Caco-2 (cell line): ENCODE data around the gene TMEM255B. TPM values are rescaled to one million over a fixed set of nuclear protein-coding genes. Genes with fewer than 3 reads are reported as not detected.
"Not testable (repeated sequence)": the region's sequence is repeated elsewhere in the genome, so short reads cannot be mapped to it uniquely, and the experiment has no call there.

Experiments used
- BruUV-seq: library from RNA; stranded (reverse); fragments of 400-500 nt; replicated peaks from 2 replicates; lab custom pipeline; 2021; lab: Mats Ljungman, UMichigan
- CTCF ChIA-PET: fragments of 300-600 bp; sonication (Branson Sonifier 250); formaldehyde crosslinking; loops from one replicate; lab custom pipeline; 2022; ENCODE audit warnings: antibody characterized with exemption; lab: Charles Lee
- POLR2A ChIA-PET: fragments of 300-600 bp; sonication (Branson Sonifier 250); formaldehyde crosslinking; loops from one replicate; lab custom pipeline; 2022; ENCODE audit warnings: antibody characterized with exemption; lab: Charles Lee
- DNase-seq, 2 experiments: peaks; one replicate each; pipeline versions ENCODE4 v3.0.0 to v3.0.0-alpha.2; 2020 to 2022
- H3K27me3 ChIP-seq: replicated peaks from 2 replicates; pipeline ENCODE4 v1.6.0; 2011; ENCODE audit warnings: low read length; ENCODE audit not compliant: control insufficient read depth, insufficient read depth
- H3K36me3 ChIP-seq: 2 replicates; pipeline ENCODE4 v1.5.1; 2011; ENCODE audit warnings: low read length; ENCODE audit not compliant: control insufficient read depth, insufficient read depth
- H3K4me1 ChIP-seq: fragments of 250-450 bp; sonication (Bioruptor Pico); 2 replicates; pipeline ENCODE4 v1.5.1; 2020; ENCODE audit warnings: mild to moderate bottlenecking
- H3K4me3 ChIP-seq: 2 replicates; pipeline ENCODE4 v1.5.1; 2011; ENCODE audit warnings: low read depth, mild to moderate bottlenecking, control low read depth, low read length
- H3K9me3 ChIP-seq: fragments of 250-450 bp; sonication (Bioruptor Pico); 2 replicates; pipeline ENCODE4 v1.5.1; 2020; ENCODE audit warnings: mild to moderate bottlenecking, moderate library complexity
- H3K27ac Mint-ChIP-seq: one replicate; pipeline ENCODE4 v1.8.0; 2022; ENCODE audit warnings: mixed read lengths; ENCODE audit not compliant: unreplicated experiment
- H3K27me3 Mint-ChIP-seq: one replicate; pipeline ENCODE4 v1.8.0; 2022; ENCODE audit warnings: mixed read lengths; ENCODE audit not compliant: insufficient read depth, unreplicated experiment
- H3K36me3 Mint-ChIP-seq: one replicate; pipeline ENCODE4 v1.8.0; 2022; ENCODE audit warnings: mild to moderate bottlenecking, mixed read lengths; ENCODE audit not compliant: insufficient read depth, unreplicated experiment
- H3K4me1 Mint-ChIP-seq: one replicate; pipeline ENCODE4 v1.8.0; 2022; ENCODE audit warnings: low read depth, mixed read lengths; ENCODE audit not compliant: unreplicated experiment
- H3K4me3 Mint-ChIP-seq: one replicate; pipeline ENCODE4 v1.8.0; 2022; ENCODE audit warnings: mild to moderate bottlenecking, moderate library complexity, mixed read lengths; ENCODE audit not compliant: unreplicated experiment
- H3K9me3 Mint-ChIP-seq: one replicate; pipeline ENCODE4 v1.8.0; 2022; ENCODE audit warnings: mixed read lengths; ENCODE audit not compliant: unreplicated experiment
- CTCF ChIP-seq, 2 experiments: fragments of 200-600 bp in 1 of 2; IDR thresholded peaks; 1 replicate in 1 of 2; 2 replicates in 1 of 2; pipeline versions ENCODE4 v1.5.1 to v1.8.0; 2011 to 2022; ENCODE audit warnings: antibody characterized with exemption in 1 of 2, control low read depth in 1 of 2, inconsistent platforms in 1 of 2, low read depth in 1 of 2, low read length in 1 of 2, mild to moderate bottlenecking in 1 of 2, moderate library complexity in 1 of 2; ENCODE audit not compliant: insufficient read depth in 1 of 2, severe bottlenecking in 1 of 2, unreplicated experiment in 1 of 2
- intact Hi-C: fragments of 100-400 bp; cut with micrococcal nuclease; formaldehyde crosslinking; loops from one replicate; pipeline ENCODE4 v1.10.0; 2022; ENCODE audit not compliant: unreplicated experiment
- total RNA-seq: library from RNA; stranded (reverse); gene quantifications from 2 replicates; pipeline ENCODE4 v1.2.3, GENCODE V29; 2022

Gene TMEM255B
- total RNA-seq, 1 experiment from 2014 or later = 0.82 TPM

DNA sequence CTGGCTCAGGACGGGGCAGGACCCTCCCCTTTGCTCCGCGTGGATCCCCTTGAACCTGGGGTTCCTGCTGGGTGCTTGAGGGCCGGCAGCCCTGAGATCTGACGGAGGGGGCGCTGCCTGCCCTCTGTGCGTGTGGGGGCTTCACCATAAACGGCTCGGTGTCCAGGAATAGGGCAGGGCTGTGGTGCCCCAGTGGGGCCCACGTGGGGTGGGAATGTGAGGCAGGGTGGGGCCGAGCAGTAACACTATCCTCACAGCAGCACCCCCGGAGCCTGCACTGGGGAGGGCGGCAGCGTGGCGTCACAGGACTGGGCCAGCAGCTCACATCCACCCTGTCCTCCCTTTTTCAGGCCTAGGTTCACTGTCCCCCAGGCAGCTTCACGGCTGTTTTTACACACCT lies 66.8 kb downstream of the TMEM255B start:
- no peak overlapping the region for H3K27ac Mint-ChIP-seq

DNA sequence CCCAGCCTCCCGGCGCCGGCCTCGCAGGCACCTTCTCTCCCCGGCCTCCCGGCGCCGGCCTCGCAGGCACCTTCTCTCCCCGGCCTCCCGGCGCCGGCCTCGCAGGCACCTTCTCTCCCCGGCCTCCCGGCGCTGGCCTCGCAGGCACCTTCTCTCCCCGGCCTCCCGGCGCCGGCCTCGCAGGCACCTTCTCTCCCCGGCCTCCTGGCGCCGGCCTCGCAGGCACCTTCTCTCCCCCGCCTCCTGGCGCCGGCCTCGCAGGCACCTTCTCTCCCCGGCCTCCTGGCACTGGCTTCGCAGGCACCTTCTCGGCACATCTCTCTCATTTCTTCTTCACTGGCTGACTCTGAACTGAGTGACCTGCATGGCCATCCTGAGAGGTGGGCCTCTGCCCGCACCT lies 67.4 kb downstream of the TMEM255B start:
- H3K9me3 ChIP-seq, H3K4me1 ChIP-seq, H3K27ac Mint-ChIP-seq, POLR2A ChIA-PET, intact Hi-C loops, H3K36me3 Mint-ChIP-seq, H3K27me3 Mint-ChIP-seq, H3K27me3 ChIP-seq, DNase-seq, H3K4me3 Mint-ChIP-seq, BruUV-seq, CTCF ChIA-PET, H3K9me3 Mint-ChIP-seq, H3K4me3 ChIP-seq, H3K36me3 ChIP-seq, H3K4me1 Mint-ChIP-seq: not testable (repeated sequence)

More for the DNA sequence above, 66.8 kb downstream of the TMEM255B start:
- H3K36me3 Mint-ChIP-seq = peaks cover 7% of the 10 kb centered on the region
- no TSS peak for BruUV-seq
- Histone ChIP-seq H3K36me3 (peaks cover 1% of the 10 kb centered on the region; the same call in 1 of the 2 replicates), H3K27me3 (no peaks in the 10 kb centered on the region), H3K4me3 (no peak overlapping the region), H3K4me1 (no peaks in the 10 kb centered on the region), H3K9me3 (no peaks in the 10 kb centered on the region)
- no peaks in the 10 kb centered on the region for H3K4me1 Mint-ChIP-seq
- no peak for TF ChIP-seq CTCF (IDR thresholded peaks at IDR 0.05; ENCODE audit: insufficient read depth in 1 of 2, low read depth in 1 of 2, low read length in 1 of 2, severe bottlenecking in 1 of 2, unreplicated experiment in 1 of 2)
- no peaks in the 10 kb centered on the region for H3K27me3 Mint-ChIP-seq
- POLR2A ChIA-PET = no interaction called here
- intact Hi-C loops = no loop called here
- no peak overlapping the region for H3K4me3 Mint-ChIP-seq
- no peak for DNase-seq
- CTCF ChIA-PET = no interaction called here
- no peaks in the 10 kb centered on the region for H3K9me3 Mint-ChIP-seq

DNA sequence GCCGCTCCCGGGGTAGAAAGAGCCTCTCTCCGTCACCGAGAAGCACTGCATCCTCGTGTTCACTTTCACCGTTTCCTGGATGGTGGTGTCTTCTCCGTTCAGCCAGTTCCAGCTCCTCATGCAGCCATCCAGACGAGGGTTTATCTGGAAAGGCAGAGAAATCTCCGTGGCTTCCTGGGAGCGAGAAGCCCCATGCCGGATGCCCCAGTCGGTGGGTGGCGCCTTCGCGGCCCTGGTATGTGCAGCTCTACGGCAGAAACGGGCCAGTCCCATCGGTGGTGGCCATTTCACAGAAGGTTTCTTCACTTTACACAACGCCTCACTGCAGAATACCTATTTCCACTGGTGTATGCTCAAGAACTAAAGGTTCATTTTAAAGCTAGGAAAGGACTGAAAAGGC lies 68.0 kb downstream of the TMEM255B start:
- no peaks in the 10 kb centered on the region for H3K36me3 Mint-ChIP-seq
- no peak overlapping the region for H3K4me3 ChIP-seq
- no peaks in the 10 kb centered on the region for H3K9me3 Mint-ChIP-seq
- no peaks in the 10 kb centered on the region for H3K4me1 ChIP-seq
- no peaks in the 10 kb centered on the region for H3K4me1 Mint-ChIP-seq
- H3K27ac Mint-ChIP-seq = no peak overlapping the region
- no peak for TF ChIP-seq CTCF (IDR thresholded peaks at IDR 0.05; ENCODE audit: insufficient read depth in 1 of 2, low read depth in 1 of 2, low read length in 1 of 2, severe bottlenecking in 1 of 2, unreplicated experiment in 1 of 2)
- no peaks in the 10 kb centered on the region for H3K27me3 Mint-ChIP-seq
- no TSS peak for BruUV-seq
- no peak overlapping the region for H3K4me3 Mint-ChIP-seq
- ChIA-PET CTCF (no interaction called here), POLR2A (no interaction called here)
- intact Hi-C loops = no loop called here
- H3K27me3 ChIP-seq = no peaks in the 10 kb centered on the region
- H3K36me3 ChIP-seq = peaks cover 1% of the 10 kb centered on the region; the same call in 1 of the 2 replicates
- no peak for DNase-seq
- no peaks in the 10 kb centered on the region for H3K9me3 ChIP-seq
